Esophagus muscularis mucosa (tissue), 4 donors: Measurements from ENCODE around the gene C3orf70.

ENCODE experiments used
- CTCF ChIP-seq, 3 experiments: fragments of 200-600 bp in 2 of 3; fragments of 450-650 bp in 1 of 3; sonication (generic) in 2 of 3; IDR thresholded peaks; one replicate each; pipeline ENCODE4 v1.5.1; 2017 to 2019; ENCODE audit warnings: antibody characterized with exemption in 3 of 3, mild to moderate bottlenecking in 2 of 3, moderate library complexity in 1 of 3
- EP300 ChIP-seq: sonication (generic); formaldehyde crosslinking; IDR thresholded peaks from one replicate; pipeline ENCODE4 v1.6.1; 2017; ENCODE audit warnings: antibody characterized with exemption
- POLR2A ChIP-seq: fragments of 450-650 bp; IDR thresholded peaks from one replicate; pipeline ENCODE4 v1.6.1; 2017; ENCODE audit warnings: antibody characterized with exemption, moderate library complexity, mild to moderate bottlenecking, low read depth

GRCh38 chr3:185093116-185093515, 59.7 kb downstream of the C3orf70 start:
- TF ChIP-seq CTCF (IDR thresholded peaks at IDR 0.05) (no peak), POLR2A (no peak), EP300 (no peak)
